NCI-H146 (cell line): Measurements from ENCODE around the gene MKRN2OS.
A peak's percentile ranks its signal among the peaks of the same experiment; 100 is the strongest.

Experiments
- DNase-seq: peaks from one replicate; lab custom pipeline; 2025; lab: John Stamatoyannopoulos, UW

Gene MKRN2OS, protein sequence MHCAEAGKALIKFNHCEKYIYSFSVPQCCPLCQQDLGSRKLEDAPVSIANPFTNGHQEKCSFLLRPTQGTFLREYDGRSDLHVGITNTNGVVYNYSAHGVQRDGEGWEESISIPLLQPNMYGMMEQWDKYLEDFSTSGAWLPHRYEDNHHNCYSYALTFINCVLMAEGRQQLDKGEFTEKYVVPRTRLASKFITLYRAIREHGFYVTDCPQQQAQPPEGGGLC

DNA sequence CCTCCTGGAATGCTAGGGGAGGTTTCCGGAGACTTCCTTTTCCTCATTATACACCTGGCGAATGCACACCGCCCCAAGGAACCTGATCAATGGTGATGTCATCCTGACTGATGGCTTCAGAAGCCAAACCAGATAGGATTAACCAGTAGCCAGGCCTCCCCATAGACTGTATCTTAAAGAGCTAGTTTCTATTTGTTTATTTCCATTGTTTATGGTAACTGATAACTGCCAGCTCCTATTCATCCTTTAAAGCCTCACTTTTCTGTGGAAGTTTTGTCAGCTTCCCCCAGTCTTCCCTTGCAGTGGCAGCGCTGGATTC lies at the start of gene MKRN2OS:
MKRN2OS (minus strand) TSS at position 27 of the 319 bp plus-strand sequence. CDS start 35 bp downstream, outside the sequence.
- DNase-seq, result no peak

DNA sequence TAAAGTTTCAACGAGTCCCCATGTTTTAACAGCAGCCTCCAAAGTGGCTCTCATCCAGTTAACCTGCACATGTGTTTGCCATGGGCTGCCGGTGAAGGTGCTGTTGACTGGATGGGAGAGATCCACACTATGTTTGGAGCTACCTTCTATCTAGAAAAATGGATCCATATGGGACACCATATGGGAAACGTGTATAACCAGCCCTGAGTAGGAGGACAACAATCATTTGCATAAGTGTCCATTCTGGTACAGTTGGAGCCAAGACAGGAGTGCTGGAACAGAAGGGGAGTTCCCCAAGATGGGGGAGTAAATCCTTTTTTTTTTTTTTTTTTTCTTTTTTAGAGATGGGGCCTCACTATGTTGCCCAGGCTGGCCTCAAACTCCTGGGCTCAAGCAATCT lies 48.2 kb upstream of the MKRN2OS start:
- no peak for DNase-seq

GRCh38 chr3:12591997-12592715 lies 46.9 kb upstream of the MKRN2OS start:
- no peak for DNase-seq

DNA sequence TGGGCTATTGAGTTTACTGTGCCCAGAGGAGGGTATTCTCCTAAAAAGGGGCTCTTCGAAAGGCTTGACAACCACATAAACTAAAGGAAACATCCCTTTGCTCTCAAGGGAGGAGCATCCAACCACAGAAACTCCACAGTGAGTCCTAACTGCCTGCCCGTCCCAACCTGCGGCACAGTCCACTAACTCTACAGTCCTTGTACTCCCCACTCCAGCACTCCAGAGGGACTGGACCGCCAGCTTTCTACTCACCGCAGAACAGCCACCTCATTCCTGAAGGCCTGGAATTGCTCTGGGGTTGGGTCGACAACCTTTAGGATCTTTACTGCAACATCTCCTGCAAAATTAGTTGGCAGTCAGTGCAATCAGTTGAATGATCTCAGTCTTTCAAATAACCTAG lies 46.2 kb upstream of the MKRN2OS start:
- no peak for DNase-seq

- DNase-seq, result no peak
These were observed 44.8 kb upstream of the MKRN2OS start for GRCh38 chr3:12590096-12590495.

- peak; percentile 29 for DNase-seq
These were observed 43.0 kb upstream of the MKRN2OS start for GRCh38 chr3:12588039-12589009.

GRCh38 chr3:12586403-12586802 lies 41.1 kb upstream of the MKRN2OS start:
- DNase-seq, result no peak

- DNase-seq, result no peak
These were observed 40.7 kb upstream of the MKRN2OS start for GRCh38 chr3:12585970-12586369.

DNA sequence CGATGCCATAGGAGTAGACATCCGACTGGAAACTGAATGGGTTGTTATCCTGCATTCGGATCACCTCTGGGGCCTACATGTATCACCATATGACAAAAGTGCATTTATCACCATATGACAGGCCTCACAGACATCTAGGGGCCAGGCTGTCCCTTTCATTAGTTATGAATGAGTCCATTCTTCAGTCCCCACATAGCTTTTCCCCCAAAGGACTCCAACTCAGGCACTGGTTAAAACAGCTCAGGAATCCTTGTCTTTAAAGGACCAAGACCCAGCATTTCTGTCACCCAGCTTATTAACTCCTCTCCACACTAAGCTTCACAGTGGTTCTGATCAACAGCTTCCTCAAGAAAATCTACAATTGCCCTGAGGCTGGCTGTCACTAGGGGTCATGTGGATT lies 39.9 kb upstream of the MKRN2OS start:
- no peak for DNase-seq

GRCh38 chr3:12584083-12584482 lies 38.8 kb upstream of the MKRN2OS start:
- DNase-seq, result no peak

DNA sequence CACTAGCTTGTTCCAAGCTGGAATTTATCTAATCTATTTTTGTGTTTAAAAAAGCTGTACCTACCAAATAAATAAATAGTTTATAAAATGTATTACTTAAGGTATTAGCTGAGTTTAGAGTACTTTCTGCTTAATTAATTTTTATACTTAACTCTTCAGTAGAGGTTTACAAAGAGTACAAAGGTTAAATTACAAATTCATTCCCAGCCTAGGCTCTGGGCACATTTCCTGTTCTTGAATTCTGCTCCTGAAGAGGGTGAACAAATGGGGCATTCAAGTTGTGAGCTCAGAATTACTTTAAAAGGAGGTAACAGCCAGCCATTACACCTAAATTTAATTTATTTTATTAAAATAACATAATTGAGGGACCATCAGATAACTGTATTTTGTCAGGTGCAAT lies 38.0 kb upstream of the MKRN2OS start:
- no peak for DNase-seq

GRCh38 chr3:12582730-12583129 lies 37.4 kb upstream of the MKRN2OS start:
- no peak for DNase-seq

- DNase-seq, result no peak
These were observed 34.6 kb upstream of the MKRN2OS start for GRCh38 chr3:12579905-12580304.

DNA sequence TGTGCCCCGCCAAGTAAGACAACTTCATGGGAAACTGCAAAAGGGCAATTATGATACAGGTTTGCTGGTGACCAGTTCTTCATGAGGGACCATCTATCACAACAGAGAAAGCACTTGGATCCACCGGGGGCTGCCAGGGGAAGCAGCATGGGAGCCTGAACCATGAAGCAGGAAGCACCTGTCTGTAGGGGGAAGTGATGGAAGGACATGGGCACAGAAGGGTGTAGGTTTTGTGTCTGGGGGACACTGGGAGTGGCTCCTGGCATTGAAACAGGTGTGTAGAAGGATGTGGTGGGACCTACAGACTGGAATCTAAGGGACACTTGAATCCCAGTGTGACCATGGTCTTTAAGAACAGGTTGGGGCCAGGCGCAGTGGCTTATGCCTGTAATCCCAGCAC lies 34.2 kb upstream of the MKRN2OS start:
- no peak for DNase-seq

DNA sequence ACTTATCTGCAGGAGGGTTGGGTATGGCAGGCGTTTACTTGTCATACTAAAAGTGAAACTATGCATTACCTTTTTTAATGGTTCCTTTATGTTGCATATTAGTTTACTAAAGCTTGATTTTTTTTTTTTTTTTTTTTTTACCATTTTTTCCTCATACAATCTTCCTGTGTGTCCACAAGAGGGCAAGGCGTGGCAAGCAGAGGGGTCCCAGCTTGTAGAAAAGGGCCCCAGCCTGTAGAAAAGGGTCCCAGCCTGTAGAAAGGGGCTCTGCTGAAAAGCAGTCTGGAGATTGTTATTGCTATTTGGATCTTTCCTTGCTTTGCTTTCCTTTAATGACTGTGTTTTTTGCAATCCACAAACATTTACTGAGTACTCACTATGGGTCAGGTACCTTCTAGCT lies 33.4 kb upstream of the MKRN2OS start:
- DNase-seq, result no peak

DNA sequence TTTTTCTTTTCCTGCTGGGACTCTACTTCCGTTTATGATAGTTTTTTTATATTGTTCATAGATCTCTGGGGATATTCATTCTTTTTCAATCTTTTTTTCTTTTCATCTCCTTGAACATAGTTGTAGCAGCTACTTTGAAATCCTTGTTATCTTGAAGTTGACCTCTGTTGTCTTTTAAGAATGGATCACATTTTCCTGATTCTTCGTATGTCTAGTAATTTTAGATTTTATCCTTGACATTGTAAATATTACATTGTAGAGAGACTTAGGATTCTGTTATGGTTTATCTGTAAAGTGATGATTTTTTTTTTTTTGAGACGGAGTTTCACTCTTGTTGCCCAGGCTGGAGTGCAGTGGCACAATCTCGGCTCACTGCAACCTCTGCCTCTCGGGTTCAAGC lies 32.1 kb upstream of the MKRN2OS start:
- DNase-seq, result no peak

DNA sequence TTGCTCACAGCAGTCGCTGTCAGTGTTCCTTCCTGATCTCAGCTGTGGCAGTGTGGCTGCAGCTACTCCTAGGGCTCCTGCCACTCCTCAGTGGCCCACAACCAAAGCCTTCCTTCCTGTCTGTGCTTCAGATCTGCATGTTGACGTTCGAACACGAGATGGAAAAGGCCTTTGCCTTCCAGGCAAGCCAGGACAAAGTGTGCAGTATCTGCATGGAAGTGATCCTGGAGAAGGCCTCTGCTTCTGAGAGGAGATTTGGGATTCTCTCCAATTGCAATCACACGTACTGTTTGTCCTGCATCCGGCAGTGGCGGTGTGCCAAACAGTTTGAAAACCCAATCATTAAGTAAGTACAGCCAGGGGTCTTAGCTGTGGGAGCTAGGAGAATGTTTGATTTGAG lies 29.4 kb upstream of the MKRN2OS start:
- DNase-seq, result no peak

DNA sequence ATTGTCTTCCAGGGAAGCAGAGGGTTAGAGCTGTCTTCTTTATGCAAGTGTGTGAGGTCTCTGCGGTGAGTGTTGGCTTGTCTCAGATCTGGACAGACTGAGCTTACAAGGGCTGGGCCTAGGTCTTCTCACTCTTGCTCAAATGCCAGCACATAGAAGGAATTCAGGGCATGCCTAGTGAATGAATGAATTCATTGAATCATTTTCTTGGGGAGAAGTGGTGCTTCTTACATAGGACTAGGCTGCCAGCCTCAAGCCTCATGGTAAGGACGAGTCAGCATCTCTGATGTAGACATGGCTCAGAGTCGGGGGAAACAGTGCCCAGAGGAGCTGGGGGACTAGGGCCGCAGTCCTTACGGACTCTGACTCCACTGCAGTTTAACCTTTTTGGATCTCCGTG lies 28.8 kb upstream of the MKRN2OS start:
- no peak for DNase-seq

GRCh38 chr3:12571986-12572385 lies 26.7 kb upstream of the MKRN2OS start:
- no peak for DNase-seq

- no peak for DNase-seq
These were observed 24.5 kb upstream of the MKRN2OS start for GRCh38 chr3:12569836-12570235.

DNA sequence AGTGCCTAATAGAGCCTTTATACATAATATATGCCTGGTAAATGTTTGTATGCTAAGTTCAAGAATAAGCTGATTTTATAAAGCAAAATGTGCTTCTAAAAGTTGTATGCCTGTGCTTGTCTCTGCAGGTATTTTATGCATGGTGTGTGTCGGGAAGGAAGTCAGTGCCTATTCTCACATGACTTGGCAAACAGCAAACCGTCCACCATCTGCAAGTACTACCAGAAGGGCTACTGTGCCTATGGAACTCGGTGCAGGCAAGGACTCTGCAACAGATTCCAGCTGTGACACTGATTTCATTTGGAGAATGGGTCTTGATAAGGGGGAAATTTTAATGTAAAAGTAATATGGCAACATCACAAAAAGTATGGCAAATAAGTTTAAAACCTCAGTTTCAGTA lies 23.4 kb upstream of the MKRN2OS start:
- DNase-seq, result no peak

- DNase-seq, result no peak
These were observed 21.7 kb upstream of the MKRN2OS start for GRCh38 chr3:12566976-12567375.

DNA sequence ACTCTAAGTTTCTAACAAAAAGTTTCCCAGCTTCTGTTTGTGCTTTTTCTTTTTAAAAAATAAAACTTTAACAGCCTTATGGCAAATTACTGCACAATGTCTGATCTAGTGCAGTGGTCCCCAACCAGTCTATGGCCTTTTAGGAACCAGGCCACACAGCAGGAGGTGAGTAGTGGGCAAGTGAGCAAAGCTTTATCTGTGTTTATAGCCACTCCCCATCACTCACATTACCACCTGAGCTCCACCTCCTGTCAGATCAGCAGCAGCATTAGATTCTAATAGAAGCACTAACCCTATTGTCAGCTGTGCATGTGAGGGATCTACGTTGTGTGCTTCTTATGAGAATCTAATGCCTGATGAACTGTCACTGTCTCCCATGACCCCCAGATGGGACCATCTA lies 17.2 kb upstream of the MKRN2OS start:
- no peak for DNase-seq
